Right lobe of liver (tissue), 6 donors: ENCODE measurements around the gene SINHCAF. TPM values are rescaled to one million over a fixed set of nuclear protein-coding genes. Genes with fewer than 3 reads are reported as not detected.
A peak's percentile ranks its signal among the peaks of the same experiment; 100 is the strongest.

Experiments
- ATAC-seq, 4 donors: fragments of 200-7000 bp; cut with Tn5 transposase; one replicate each; pipeline ENCODE4 v1.9.1; 2020; ENCODE audit warnings: mild to moderate bottlenecking in 4 of 4, moderate library complexity in 4 of 4
- DNase-seq, 3 donors: peaks; one replicate each; pipeline ENCODE4 v3.0.0-alpha.2; 2020
- H3K27ac ChIP-seq, 3 donors: fragments of 200-600 bp; one replicate each; pipeline ENCODE4 v1.8.0; 2022
- H3K27me3 ChIP-seq, 2 donors: fragments of 200-600 bp; one replicate each; pipeline ENCODE4 v1.8.0; 2022
- H3K36me3 ChIP-seq, 4 donors: fragments of 200-600 bp; sonication (generic) in 1 of 4; one replicate each; pipeline versions ENCODE4 v1.5.1 to v1.8.0; 2017 to 2022; ENCODE audit warnings: control low read depth in 1 of 4
- H3K4me1 ChIP-seq, 4 donors: fragments of 200-600 bp; sonication (generic) in 1 of 4; one replicate each; pipeline versions ENCODE4 v1.5.1 to v1.8.0; 2017 to 2022; ENCODE audit warnings: control low read depth in 1 of 4
- H3K4me3 ChIP-seq, 3 donors: fragments of 200-600 bp; one replicate each; pipeline ENCODE4 v1.8.0; 2022
- H3K9me3 ChIP-seq, 4 donors: fragments of 200-600 bp; sonication (generic) in 1 of 4; one replicate each; pipeline versions ENCODE4 v1.5.1 to v1.8.0; 2017 to 2022; ENCODE audit warnings: control low read depth in 1 of 4
- POLR2A ChIP-seq: fragments of 450-650 bp; IDR thresholded peaks from one replicate; pipeline ENCODE4 v1.6.1; 2017; ENCODE audit warnings: antibody characterized with exemption, mild to moderate bottlenecking
- WGBS: methylation state at CpG from one replicate; pipeline ENCODE4 v1.1.6; 2018; ENCODE audit warnings: low coverage, low lambda C conversion rate; ENCODE audit not compliant: insufficient coverage; ENCODE audit errors: missing lambda C conversion rate; 5-methylcytosine and 5-hydroxymethylcytosine counted together
- intact Hi-C, 2 donors: fragments of 100-400 bp; cut with DNase I; formaldehyde crosslinking; loops; one replicate each; pipeline versions ENCODE4 v1.11.2 to v1.14.1; 2022
- total RNA-seq, 6 experiments: library from RNA; depleted of rRNA in 2 of 6; stranded (reverse); fragments of >200 nt in 2 of 6; fragmentation: NEBNext Ultra II Directional in 3 of 6; extraction: Animal tissue kit (Norgen Biotek cat#: 25700) in 3 of 6; gene quantifications; one replicate each; pipeline versions ENCODE4 v1.1.0 to v1.2.4, GENCODE V29; 2016 to 2023
- TF ChIP-seq, protein P1 (sequence below), 4 donors: fragments of 200-600 bp in 3 of 4; fragments of 450-650 bp in 1 of 4; IDR thresholded peaks; one replicate each; pipeline versions ENCODE4 v1.5.1 to v1.8.0; 2016 to 2022; ENCODE audit warnings: antibody characterized with exemption in 4 of 4, mild to moderate bottlenecking in 2 of 4
- donor health status: DM: no; HTN: yes; CAD: no.
- donor health status: DM: no; HTN: no; CAD: no.
- donor health status: DM: no; HTN: no; CAD: no.
- donor health status: DM: no; HTN: yes; CAD: no.
- donor health status: DM: no; HTN: yes; CAD: no.

The SINHCAF gene
- total RNA-seq, 6 experiments from 2014 or later, result 1.6 to 21.9 (median 8.2) TPM

DNA sequence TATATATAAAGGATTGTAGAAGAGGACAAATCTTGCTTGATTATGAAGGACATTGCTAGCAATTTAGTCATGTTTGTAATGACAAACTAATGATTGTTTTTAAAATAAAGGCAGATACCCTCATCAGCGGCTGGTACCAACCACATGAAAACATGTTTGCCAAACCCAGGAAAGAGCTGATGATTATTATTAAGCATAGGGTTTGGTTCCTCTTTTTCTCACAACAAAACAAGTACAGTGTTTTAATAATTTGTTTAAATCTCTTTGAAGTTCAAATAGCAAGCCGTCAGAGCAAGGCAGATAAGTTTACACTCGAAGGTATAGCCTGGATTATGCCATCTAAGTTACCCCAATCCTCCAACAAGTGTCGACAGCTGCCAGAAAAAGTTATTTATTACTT lies 5.3 kb upstream of the SINHCAF start:
- no peaks in the 10 kb centered on the region for H3K36me3 ChIP-seq
- DNase-seq (no peak), ATAC-seq (no peak)
- H3K4me3 ChIP-seq, result no peak overlapping the region
- H3K9me3 ChIP-seq, result no peaks in the 10 kb centered on the region
- no peaks in the 10 kb centered on the region for H3K4me1 ChIP-seq
- intact Hi-C loops, result no loop called here
- no peak for TF ChIP-seq POLR2A
- TF ChIP-seq, protein P1, sequence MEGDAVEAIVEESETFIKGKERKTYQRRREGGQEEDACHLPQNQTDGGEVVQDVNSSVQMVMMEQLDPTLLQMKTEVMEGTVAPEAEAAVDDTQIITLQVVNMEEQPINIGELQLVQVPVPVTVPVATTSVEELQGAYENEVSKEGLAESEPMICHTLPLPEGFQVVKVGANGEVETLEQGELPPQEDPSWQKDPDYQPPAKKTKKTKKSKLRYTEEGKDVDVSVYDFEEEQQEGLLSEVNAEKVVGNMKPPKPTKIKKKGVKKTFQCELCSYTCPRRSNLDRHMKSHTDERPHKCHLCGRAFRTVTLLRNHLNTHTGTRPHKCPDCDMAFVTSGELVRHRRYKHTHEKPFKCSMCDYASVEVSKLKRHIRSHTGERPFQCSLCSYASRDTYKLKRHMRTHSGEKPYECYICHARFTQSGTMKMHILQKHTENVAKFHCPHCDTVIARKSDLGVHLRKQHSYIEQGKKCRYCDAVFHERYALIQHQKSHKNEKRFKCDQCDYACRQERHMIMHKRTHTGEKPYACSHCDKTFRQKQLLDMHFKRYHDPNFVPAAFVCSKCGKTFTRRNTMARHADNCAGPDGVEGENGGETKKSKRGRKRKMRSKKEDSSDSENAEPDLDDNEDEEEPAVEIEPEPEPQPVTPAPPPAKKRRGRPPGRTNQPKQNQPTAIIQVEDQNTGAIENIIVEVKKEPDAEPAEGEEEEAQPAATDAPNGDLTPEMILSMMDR (IDR thresholded peaks at IDR 0.05), result no peak
- H3K27me3 ChIP-seq, result no peaks in the 10 kb centered on the region
- no peak overlapping the region for H3K27ac ChIP-seq
- WGBS, result 57% methylated on average over 4 of the region's 4 CpGs

DNA sequence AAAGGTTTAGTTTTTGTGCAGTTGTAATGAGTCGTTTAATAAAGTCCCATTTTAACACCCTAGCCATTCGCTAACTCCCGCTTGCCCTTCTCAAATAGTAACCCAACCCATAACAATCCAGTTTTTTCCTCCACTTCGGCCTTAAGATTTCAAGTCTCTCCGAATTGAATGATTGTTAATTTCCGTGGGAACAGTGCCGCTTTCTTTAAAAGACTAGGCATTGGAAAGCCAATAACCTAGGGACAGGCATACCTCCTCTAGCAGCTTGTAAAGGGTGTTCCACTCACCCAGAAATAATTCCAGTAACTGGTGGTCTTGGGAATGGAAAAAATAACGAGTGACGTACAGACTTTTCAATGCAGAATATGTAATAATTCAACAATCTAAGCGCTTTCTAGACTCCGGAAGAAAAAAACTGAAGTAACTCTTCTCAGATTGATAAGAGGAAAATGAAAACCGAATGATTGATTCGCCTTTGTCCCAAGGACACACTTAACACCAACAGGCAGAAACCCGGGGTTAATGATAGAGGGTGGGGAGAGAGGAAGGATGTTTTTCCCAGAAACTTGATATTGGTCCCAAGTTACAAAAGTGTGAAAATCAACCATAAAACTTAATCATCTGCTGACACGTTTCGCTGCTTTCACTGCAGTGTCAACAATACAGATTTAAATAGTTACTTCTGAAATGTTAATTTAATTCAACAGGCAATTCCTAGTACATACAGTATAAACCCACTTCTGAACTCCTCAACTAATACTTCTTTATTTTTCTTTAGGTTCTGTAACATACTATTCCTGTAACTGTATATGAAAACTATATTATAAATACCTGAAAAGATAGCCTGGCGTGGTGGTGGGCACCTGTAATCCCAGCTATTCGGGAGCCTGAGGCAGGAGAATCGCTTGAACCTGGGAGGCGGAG lies 1.0 kb upstream of the SINHCAF start:
- 47% methylated on average over 20 of the region's 20 CpGs for WGBS

DNA sequence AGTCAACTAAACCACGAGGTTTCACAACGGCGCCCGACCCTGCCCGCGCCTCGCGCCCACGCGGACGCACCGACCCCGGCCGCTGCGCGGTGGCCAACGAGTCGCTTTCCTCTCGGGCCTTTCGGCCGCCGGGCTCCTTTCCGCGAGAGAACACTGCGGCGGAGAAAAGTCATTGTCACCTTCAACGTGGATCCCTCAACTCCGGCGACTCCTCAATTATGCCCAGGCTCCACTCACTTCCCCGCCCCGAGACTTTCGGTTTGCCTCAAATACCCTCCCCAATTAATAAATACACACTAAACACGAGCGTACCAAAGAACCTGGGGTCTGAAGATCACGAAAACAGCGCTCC lies 450 bp downstream of the SINHCAF start:
- peak overlapping the region; percentile 58 to 80 (median 72) for H3K4me3 ChIP-seq
- no peaks in the 10 kb centered on the region for H3K9me3 ChIP-seq
- 0% methylated on average over 14 of the region's 36 CpGs for WGBS
- no peaks in the 10 kb centered on the region for H3K4me1 ChIP-seq
- H3K27ac ChIP-seq, result peak overlapping the region; percentile 88 to 92 (median 90)
- intact Hi-C loops, result no loop called here
- no peaks in the 10 kb centered on the region for H3K36me3 ChIP-seq
- no peaks in the 10 kb centered on the region for H3K27me3 ChIP-seq
- DNase-seq, result peak in 2 of 3 donors; percentile 55 to 70
- TF ChIP-seq POLR2A, result no peak
- TF ChIP-seq, protein P1 (IDR thresholded peaks at IDR 0.05), result no peak
- ATAC-seq, result peak; percentile 4 to 11 (median 8)

More for the DNA sequence above, 1.0 kb upstream of the SINHCAF start:
- peak overlapping the region; percentile 49 to 90 (median 70) for H3K27ac ChIP-seq
- no peaks in the 10 kb centered on the region for H3K27me3 ChIP-seq
- TF ChIP-seq, protein P1 (IDR thresholded peaks at IDR 0.05), result no peak
- TF ChIP-seq POLR2A, result no peak
- intact Hi-C loops, result no loop called here
- ATAC-seq, result no peak
- peak overlapping the region; percentile 58 to 80 (median 72) for H3K4me3 ChIP-seq
- no peaks in the 10 kb centered on the region for H3K9me3 ChIP-seq
- H3K36me3 ChIP-seq, result no peaks in the 10 kb centered on the region
- no peaks in the 10 kb centered on the region for H3K4me1 ChIP-seq
- DNase-seq, result no peak

DNA sequence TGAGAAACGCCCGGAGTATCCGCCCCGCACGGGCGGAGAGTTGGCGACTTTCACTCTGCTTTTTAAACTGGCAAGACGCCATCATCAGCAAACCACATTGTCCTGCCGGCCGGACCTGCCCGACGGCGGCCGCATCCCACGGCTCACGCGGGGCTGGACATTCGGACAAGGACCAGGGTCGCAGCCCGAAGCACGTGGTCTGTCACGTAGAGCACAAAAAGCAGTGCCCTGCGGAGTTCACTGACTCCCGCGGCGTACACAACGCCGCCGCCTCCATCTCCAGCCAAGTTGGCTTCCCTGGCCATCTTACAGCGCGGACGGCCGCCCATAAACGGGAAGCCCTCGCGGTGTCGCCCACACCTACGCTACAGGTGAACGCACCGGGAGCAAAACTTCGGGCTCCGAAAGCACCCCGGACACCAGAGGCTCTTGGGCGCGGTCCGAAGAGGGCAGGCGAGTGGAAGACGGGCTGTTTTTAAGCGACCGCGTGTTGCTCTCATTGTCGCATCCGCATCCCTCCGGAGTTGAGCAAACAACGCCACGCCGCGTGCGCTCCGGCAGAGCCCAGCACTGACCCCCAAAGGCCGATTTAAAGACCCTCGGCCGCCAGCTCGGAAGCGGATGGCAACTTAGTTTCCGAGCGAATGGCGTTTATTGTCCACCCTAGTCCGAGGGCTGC lies 966 bp downstream of the SINHCAF start:
- WGBS, result 0% methylated on average over 17 of the region's 69 CpGs
- H3K4me1 ChIP-seq, result no peaks in the 10 kb centered on the region
- H3K9me3 ChIP-seq, result no peaks in the 10 kb centered on the region
- TF ChIP-seq, protein P1 (IDR thresholded peaks at IDR 0.05), result no peak
- peak; percentile 52 for TF ChIP-seq POLR2A
- H3K4me3 ChIP-seq, result peak overlapping the region; percentile 58 to 80 (median 72)
- no peaks in the 10 kb centered on the region for H3K36me3 ChIP-seq
- intact Hi-C loops, result no loop called here
- DNase-seq (peak; percentile 72 to 83 (median 80)), ATAC-seq (peak; percentile 36 to 57 (median 52))
- peak overlapping the region; percentile 88 to 92 (median 90) for H3K27ac ChIP-seq
- H3K27me3 ChIP-seq, result no peaks in the 10 kb centered on the region
